Activated CD4-positive, CD25-positive, alpha-beta regulatory T cell treated with anti-CD3 and anti-CD28 coated beads, Interleukin-2, amount 50 U/mL, for 16 hours (primary cell): ENCODE results near the gene MYH10.

ENCODE experiments used
- DNase-seq: peaks from one replicate; pipeline ENCODE4 v3.0.0-alpha.2; 2020; ENCODE audit warnings: low read depth, low spot score

MYH10 gene

DNA sequence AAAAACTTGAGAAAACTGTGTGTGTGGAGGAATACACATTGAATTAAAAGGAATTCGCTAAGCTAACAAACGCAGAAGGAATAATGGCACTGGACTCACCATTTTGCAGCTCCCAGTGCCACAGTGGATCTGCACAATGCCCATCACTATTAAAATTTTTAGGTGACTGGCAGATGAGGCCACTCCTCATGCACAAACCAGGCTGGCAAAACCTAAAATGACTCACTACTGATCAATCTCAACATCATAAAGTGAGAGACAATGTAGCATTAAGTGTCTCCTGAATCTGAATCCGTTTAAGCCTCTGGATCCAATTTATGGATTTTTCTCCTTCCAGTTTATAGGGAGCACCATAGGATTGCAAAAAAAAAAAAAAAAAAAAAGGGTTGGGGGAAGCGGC is 20.6 kb downstream of the MYH10 start:
- DNase-seq = no peak

DNA sequence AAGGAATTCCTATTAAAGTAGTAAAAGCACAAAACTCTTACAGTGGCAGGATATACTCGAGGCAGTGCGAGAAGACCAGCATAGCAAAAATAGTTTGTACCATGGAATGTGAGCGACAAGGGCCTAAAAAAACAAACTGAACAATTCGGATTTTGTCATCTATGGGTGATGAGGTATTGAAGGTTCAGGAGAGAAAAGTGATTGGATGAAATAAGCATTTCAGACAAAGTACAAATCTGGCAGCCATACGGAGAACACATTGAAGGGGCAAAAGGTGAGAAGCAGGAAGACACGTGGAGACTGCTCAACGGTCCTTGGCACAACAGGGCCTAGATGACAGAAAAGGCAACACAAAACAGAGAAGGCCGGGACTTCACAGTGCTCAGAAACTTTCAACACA is 22.5 kb downstream of the MYH10 start:
- no peak for DNase-seq

- DNase-seq = no peak
Observed at GRCh38 chr17:8606401-8606800, 24.1 kb downstream of the MYH10 start.

GRCh38 chr17:8602679-8603078 is 27.8 kb downstream of the MYH10 start:
- no peak for DNase-seq

- DNase-seq = no peak
Observed at GRCh38 chr17:8599351-8600011, 31.0 kb downstream of the MYH10 start.

DNA sequence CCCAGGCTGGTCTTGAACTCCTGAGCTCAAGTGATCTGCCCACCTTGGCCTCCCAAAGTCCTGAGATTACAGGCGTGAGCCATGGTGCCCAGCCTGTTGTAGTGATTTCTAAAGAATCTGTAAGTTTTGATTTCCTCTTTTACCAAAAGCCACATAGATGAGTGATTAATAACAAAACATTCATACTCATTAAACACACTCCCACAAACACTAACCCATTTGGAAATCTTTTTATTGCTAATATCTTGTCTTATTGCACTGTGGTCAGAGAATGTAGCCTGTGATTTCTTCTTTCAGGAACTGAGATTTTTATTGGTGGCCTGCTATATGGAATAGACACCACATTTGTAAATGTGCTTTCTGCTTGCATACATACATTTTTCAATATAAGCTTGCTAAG is 31.6 kb downstream of the MYH10 start:
- DNase-seq = no peak

DNA sequence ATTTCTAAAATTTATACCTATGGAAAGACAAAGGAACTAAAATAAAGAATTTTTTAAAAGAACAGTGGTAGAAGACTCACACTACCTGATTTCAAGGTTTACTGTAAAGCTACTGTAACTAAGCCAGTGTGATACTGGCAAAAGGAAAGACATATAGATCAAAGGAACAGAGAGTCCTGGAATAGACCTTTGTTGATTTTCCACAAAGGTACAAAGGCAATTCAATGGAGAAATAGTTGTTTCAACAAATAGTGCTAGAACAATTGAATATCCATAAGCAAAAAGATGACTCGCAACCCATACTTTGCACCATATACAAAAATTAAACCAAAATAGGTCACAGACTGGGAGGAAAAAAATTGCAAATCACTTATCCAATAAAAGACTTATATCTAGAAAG is 36.7 kb downstream of the MYH10 start:
- no peak for DNase-seq

DNA sequence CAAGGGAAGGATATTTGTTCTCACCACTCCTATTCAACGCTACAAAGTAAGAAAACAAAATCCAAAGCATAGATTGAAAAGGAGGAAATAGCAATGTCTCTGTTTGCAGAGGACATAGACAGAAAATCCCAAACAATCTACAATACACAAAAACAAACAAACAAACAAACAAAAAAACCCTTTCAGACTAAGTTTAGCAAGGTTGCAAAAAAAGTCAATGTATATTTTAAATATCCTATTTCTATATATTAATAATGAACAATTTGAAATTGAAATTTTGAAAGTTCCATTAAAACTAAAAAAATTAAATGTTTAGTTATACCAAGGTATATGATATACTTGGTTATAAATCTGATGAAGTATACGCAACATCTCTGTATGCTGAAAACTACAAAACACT is 37.2 kb downstream of the MYH10 start:
- no peak for DNase-seq

DNA sequence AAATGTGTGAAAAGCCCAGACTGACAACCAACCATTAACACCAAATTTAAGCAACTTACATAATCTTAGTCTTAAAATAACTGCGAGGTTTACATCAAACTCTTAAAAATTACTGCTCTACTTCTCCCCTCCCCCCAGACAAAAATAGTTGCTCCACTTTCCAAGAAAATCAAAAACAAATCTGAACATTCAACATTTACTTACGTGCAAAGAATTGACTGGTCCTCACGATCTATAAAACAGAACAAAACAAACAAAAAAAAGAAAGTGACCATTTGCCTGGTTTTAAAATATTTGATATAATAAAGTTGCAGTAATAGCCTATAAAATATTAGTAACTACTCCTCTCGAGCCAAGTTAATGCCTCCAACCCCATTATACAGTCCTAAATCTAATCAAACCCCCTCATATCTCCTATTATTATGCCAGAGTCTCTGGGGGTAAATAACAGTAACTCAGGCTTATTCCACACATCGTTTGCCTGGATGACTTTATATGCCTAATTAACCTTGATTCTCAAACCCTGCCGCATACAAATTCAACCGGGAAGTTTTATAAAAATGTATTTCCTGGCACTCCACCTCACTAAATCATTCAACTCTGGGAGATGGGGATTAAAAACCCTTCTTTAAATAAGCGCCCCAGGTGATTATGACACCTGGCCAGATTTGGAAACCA is 41.5 kb downstream of the MYH10 start:
- DNase-seq = no peak

GRCh38 chr17:8586766-8587165 is 43.8 kb downstream of the MYH10 start:
- no peak for DNase-seq

DNA sequence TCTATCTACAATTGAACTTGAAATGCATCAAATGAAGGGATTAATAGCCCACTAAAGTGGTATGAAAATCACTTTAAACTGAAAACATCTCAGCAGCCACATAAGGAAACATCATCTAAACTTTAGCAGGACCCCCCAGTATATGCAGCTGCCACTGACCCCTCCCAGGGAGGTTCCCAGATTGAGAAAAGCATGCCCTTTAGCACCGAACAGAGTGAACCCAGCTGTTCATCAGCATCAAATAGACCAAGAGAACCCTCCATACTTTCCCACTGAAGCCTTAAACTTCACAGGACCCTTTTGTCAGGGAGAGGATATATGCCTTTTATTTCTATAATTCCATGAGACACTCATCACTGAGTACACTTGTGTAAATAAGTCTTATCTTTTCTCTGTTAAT is 44.6 kb downstream of the MYH10 start:
- DNase-seq = no peak

GRCh38 chr17:8583954-8584353 is 46.6 kb downstream of the MYH10 start:
- DNase-seq = no peak

DNA sequence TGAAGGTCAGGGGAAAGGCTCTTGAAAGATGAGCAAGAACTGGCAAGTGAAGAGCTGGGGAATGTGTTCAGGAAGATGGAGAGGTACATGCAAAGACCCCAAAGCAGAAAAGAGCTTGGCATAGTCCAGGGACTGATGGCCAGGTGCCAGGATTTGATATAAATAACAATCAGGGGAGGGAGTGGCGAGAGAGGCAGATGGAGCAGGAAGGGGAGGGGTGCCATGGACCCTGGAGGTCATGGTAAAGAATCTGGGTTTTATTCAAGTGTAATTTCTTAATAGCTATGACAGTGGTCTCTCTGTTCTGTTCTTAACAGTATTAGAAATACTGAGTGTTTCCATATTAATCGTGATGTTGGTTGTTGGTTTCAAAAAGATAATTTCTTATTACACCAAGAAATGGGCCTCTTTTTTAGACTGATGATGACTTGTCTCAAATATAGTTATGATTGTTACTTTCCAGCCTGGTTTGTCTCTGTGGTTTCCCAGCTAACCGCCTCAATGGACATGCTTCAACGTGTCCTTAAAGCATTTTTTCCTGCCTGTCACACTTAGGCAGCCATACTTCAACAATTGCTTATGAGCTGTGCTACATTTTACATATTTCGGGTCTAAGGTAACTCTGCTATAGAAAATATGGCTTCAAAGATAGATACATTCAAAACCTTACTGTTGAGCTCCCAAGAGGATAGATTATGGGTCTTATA is 49.4 kb downstream of the MYH10 start:
- DNase-seq = no peak

GRCh38 chr17:8577868-8578267 is 52.7 kb downstream of the MYH10 start:
- DNase-seq = no peak

GRCh38 chr17:8576559-8577294 is 53.8 kb downstream of the MYH10 start:
- DNase-seq = no peak

- no peak for DNase-seq
Observed at GRCh38 chr17:8574687-8575086, 55.8 kb downstream of the MYH10 start.

- DNase-seq = no peak
Observed at GRCh38 chr17:8572764-8573163, 57.8 kb downstream of the MYH10 start.

GRCh38 chr17:8563981-8564602 is 66.4 kb downstream of the MYH10 start:
- no peak for DNase-seq

DNA sequence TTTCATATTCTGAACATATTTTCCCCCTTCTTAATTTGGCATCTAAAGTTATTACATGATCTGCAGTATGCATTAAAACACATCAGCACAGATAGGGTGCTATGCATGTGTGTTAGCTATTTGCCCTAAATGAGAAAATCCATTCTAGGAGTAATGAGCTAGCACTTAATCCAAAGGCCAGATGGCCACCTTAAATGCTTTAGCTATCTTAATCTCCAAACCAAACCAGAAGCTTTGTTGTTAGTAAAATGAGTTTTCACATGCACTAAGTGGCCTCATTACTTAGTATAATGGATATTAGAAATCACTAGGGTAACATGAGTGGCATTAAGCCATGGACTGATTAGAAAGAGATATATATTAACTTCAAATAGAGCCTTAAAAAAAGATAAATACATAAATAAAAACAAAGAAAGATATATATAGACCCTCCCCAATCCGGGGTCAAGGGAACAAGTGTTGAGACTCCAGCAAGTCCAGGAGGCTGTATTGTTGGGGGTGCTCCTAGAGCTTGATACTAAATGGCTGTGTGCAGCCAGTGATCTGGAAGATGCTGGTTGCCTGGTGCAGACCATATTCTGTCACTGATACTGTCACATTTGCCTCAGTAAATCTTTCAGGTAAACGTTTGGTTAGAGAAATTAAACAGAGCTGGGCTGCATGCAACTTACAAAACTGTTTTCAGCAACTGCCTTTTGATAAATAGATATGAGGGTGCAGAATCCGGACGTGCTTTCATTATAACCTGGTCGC is 67.3 kb downstream of the MYH10 start:
- no peak for DNase-seq

DNA sequence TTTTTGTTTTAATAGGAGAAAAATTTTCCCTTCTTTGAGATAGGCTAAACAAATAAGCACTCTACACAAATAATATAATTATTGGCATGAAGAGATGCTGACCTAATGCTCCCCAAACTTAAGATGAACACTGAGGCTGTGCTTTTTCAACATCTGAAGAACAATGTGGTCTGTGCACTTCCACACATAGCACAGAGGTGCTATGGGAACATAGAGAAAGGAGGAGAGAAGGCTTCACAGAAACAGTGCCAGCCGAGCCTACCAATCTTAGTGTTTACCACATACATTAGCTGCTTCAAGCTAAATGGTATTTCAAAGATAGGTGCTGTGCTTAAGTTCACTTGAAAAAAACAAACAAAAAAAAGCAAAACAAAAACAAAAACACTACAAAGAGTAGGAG is 72.4 kb downstream of the MYH10 start:
- DNase-seq = no peak

- no peak for DNase-seq
Observed at GRCh38 chr17:8557176-8557806, 73.2 kb downstream of the MYH10 start.
